HepG2 (cell line): Measurements from ENCODE around the gene ITM2B. TPM values are rescaled to one million over a fixed set of nuclear protein-coding genes. Genes with fewer than 3 reads are reported as not detected.

Experiments
- ATF2 ChIP-seq: sonication (generic); formaldehyde crosslinking; IDR thresholded peaks from 2 replicates; pipeline ENCODE4 v1.4.0; 2020; ENCODE audit warnings: missing genetic modification reagents
- CENPBD1 ChIP-seq: sonication (generic); formaldehyde crosslinking; IDR thresholded peaks from 2 replicates; pipeline ENCODE4 v1.8.0; 2022; ENCODE audit warnings: missing genetic modification reagents, low read depth, mild to moderate bottlenecking, borderline replicate concordance
- FOXC1 ChIP-seq: sonication (generic); formaldehyde crosslinking; IDR thresholded peaks from 2 replicates; pipeline ENCODE4 v1.8.0; 2022; ENCODE audit warnings: mild to moderate bottlenecking, missing genetic modification reagents, borderline replicate concordance
- GFI1 ChIP-seq: sonication (generic); formaldehyde crosslinking; IDR thresholded peaks from 2 replicates; pipeline ENCODE4 v1.5.0; 2020; ENCODE audit warnings: missing genetic modification reagents, mild to moderate bottlenecking, borderline replicate concordance
- IRX3 ChIP-seq: sonication (generic); formaldehyde crosslinking; IDR thresholded peaks from 2 replicates; pipeline ENCODE4 v1.8.1; 2023; ENCODE audit warnings: mild to moderate bottlenecking, low read depth, missing genetic modification reagents, borderline replicate concordance
- KIAA2018 ChIP-seq: sonication (generic); formaldehyde crosslinking; IDR thresholded peaks from 2 replicates; pipeline ENCODE4 v1.5.0; 2020; ENCODE audit warnings: mild to moderate bottlenecking, missing genetic modification reagents, borderline replicate concordance
- MXD1 ChIP-seq: sonication (generic); formaldehyde crosslinking; IDR thresholded peaks from 2 replicates; pipeline ENCODE4 v1.4.0; 2020; ENCODE audit warnings: mild to moderate bottlenecking, missing genetic modification reagents
- NFRKB ChIP-seq: fragments of 450-650 bp; IDR thresholded peaks from 2 replicates; pipeline ENCODE4 v1.6.1; 2017
- PATZ1 ChIP-seq: sonication (generic); formaldehyde crosslinking; IDR thresholded peaks from 2 replicates; pipeline ENCODE4 v1.4.0; 2020; ENCODE audit warnings: missing genetic modification reagents
- SAP130 ChIP-seq: IDR thresholded peaks from 2 replicates; pipeline ENCODE4 v1.6.1; 2016; ENCODE audit warnings: low read depth
- SCMH1 ChIP-seq: sonication (generic); formaldehyde crosslinking; IDR thresholded peaks from 2 replicates; pipeline ENCODE4 v1.9.0; 2021; ENCODE audit warnings: missing genetic modification reagents, mild to moderate bottlenecking, borderline replicate concordance
- SRY ChIP-seq: sonication (generic); formaldehyde crosslinking; IDR thresholded peaks from 2 replicates; pipeline ENCODE4 v1.8.0; 2022; ENCODE audit warnings: mild to moderate bottlenecking, missing genetic modification reagents
- TAF15 ChIP-seq: fragments of 200-400 bp; formaldehyde crosslinking; IDR thresholded peaks from one replicate; pipeline ENCODE4 v1.6.1; 2018; ENCODE audit warnings: mild to moderate bottlenecking, low read depth, low read length; ENCODE audit not compliant: poor library complexity, severe bottlenecking
- ZFP36L2 ChIP-seq: sonication (generic); formaldehyde crosslinking; IDR thresholded peaks from 2 replicates; pipeline ENCODE4 v1.4.0; 2020; ENCODE audit warnings: missing genetic modification reagents
- ZNF3 ChIP-seq: IDR thresholded peaks from 2 replicates; pipeline ENCODE4 v1.7.0; 2017; ENCODE audit warnings: inconsistent platforms
- ZNF30 ChIP-seq: sonication (generic); formaldehyde crosslinking; IDR thresholded peaks from 2 replicates; pipeline ENCODE4 v1.5.0; 2020; ENCODE audit warnings: mild to moderate bottlenecking, missing genetic modification reagents
- ZNF558 ChIP-seq: sonication (generic); formaldehyde crosslinking; IDR thresholded peaks from 2 replicates; pipeline ENCODE4 v1.9.0; 2022; ENCODE audit warnings: mild to moderate bottlenecking, missing genetic modification reagents, borderline replicate concordance
- ZNF572 ChIP-seq: sonication (generic); formaldehyde crosslinking; IDR thresholded peaks from 2 replicates; pipeline ENCODE4 v1.5.1; 2020; ENCODE audit warnings: mild to moderate bottlenecking, missing genetic modification reagents
- ZNF749 ChIP-seq: sonication (generic); formaldehyde crosslinking; IDR thresholded peaks from 2 replicates; pipeline ENCODE4 v1.8.0; 2022; ENCODE audit warnings: mild to moderate bottlenecking, missing genetic modification reagents, moderate library complexity, borderline replicate concordance
- polyA plus RNA-seq, 8 experiments: library from polyadenylated mRNA; depleted of rRNA in 3 of 8; stranded (reverse) in 7 of 8; unstranded in 1 of 8; fragments of >200 nt; fragmentation: Illumina TruSeq in 4 of 8; extraction: Trizol in 4 of 8; gene quantifications; 2 replicates each; pipeline versions ENCODE4 v1.2.1 to v1.2.3, GENCODE V29; 2011 to 2016; ENCODE audit warnings: low read depth in 4 of 8, missing spikeins in 1 of 8, mixed read lengths in 1 of 8; ENCODE audit not compliant: insufficient read depth in 1 of 8
- total RNA-seq, 5 experiments: library from RNA; depleted of rRNA; stranded (reverse); fragments of >200 nt; fragmentation: Illumina TruSeq; extraction: Trizol; gene quantifications; 2 replicates each; pipeline ENCODE4 v1.2.3, GENCODE V29; 2016; ENCODE audit warnings: low read depth in 1 of 5

Gene ITM2B
- total and polyA plus RNA-seq, 2 of the 13 experiments (the other 11 are each of a cell fraction or from before 2014, with no cell fraction given), result 158 to 373 TPM

- TF ChIP-seq ATF2 (CRISPR knock-in tag) (no peak), IRX3 (no peak), ZNF3 (no peak), ZFP36L2 (no peak), SCMH1 (CRISPR knock-in tag) (no peak), MXD1 (CRISPR knock-in tag) (no peak), GFI1 (CRISPR knock-in tag) (no peak), SAP130 (CRISPR knock-in tag) (peak; percentile 66), KIAA2018 (no peak), ZNF749 (CRISPR knock-in tag) (no peak), ZNF30 (CRISPR knock-in tag) (no peak), TAF15 (no peak), FOXC1 (no peak), PATZ1 (CRISPR knock-in tag) (no peak), NFRKB (no peak), SRY (CRISPR knock-in tag) (no peak), ZNF558 (CRISPR knock-in tag) (no peak), CENPBD1 (CRISPR knock-in tag) (no peak), ZNF572 (CRISPR knock-in tag) (no peak)
These were observed 25.0 kb downstream of the ITM2B start (continued) for GRCh38 chr13:48258002-48258401.
